A549 (cell line): ENCODE measurements around the gene DHPS.

Experiments
- CHD2 ChIP-seq: fragments of 150-350 bp; IDR thresholded peaks from 2 replicates; pipeline ENCODE4 v1.6.1; 2014; ENCODE audit warnings: low read length; ENCODE audit not compliant: partially characterized antibody
- CHD4 ChIP-seq: fragments of 200-600 bp; sonication (generic); IDR thresholded peaks from 2 replicates; pipeline ENCODE4 v1.6.1; 2016; ENCODE audit warnings: antibody characterized with exemption, mild to moderate bottlenecking, borderline replicate concordance
- CTCF ChIP-seq: fragments of >200 bp; sonication (Bioruptor Twin); formaldehyde crosslinking; IDR thresholded peaks from 3 replicates; pipeline ENCODE4 v1.5.1; 2016
- EHMT2 ChIP-seq: fragments of 200-600 bp; sonication (generic); IDR thresholded peaks from 2 replicates; pipeline ENCODE4 v1.6.1; 2016; ENCODE audit warnings: antibody characterized with exemption, low read depth, mild to moderate bottlenecking, moderate library complexity
- FOSL2 ChIP-seq, 2 experiments: fragments of 450-650 bp in 1 of 2; fragments of >200 bp in 1 of 2; sonication (Bioruptor Twin) in 1 of 2; formaldehyde crosslinking; IDR thresholded peaks; 2 replicates each; pipeline versions ENCODE4 v1.5.0 to v1.6.1; 2016 to 2020; ENCODE audit warnings: mild to moderate bottlenecking in 1 of 2, moderate library complexity in 1 of 2
- JUN ChIP-seq, 2 experiments: fragments of >200 bp; sonication (Bioruptor Twin); formaldehyde crosslinking; IDR thresholded peaks; 2 replicates in 1 of 2; 3 replicates in 1 of 2; pipeline ENCODE4 v1.6.1; 2016 to 2017
- JUNB ChIP-seq: fragments of >200 bp; sonication (Bioruptor Twin); formaldehyde crosslinking; IDR thresholded peaks from 2 replicates; pipeline ENCODE4 v1.6.1; 2016
- MAFK ChIP-seq: fragments of 450-650 bp; IDR thresholded peaks from 2 replicates; pipeline ENCODE4 v1.6.1; 2014; ENCODE audit not compliant: partially characterized antibody
- MYC ChIP-seq: IDR thresholded peaks from 2 replicates; pipeline ENCODE4 v1.6.1; 2012; ENCODE audit warnings: mild to moderate bottlenecking, inconsistent platforms, low read length, improper control_type of control experiment, borderline replicate concordance
- POLR2A ChIP-seq: IDR thresholded peaks from 2 replicates; pipeline ENCODE4 v1.6.1; 2012; ENCODE audit warnings: mild to moderate bottlenecking, low read length
- RARB ChIP-seq: fragments of 250-450 bp; sonication (Bioruptor Pico); IDR thresholded peaks from 2 replicates; pipeline ENCODE4 v1.8.0; 2021; ENCODE audit warnings: mild to moderate bottlenecking, moderate library complexity
- SMC3 ChIP-seq: fragments of >200 bp; sonication (Bioruptor Twin); formaldehyde crosslinking; IDR thresholded peaks from 3 replicates; pipeline ENCODE4 v1.6.1; 2018; ENCODE audit warnings: inconsistent platforms

- no peak for TF ChIP-seq CTCF
- no peak for TF ChIP-seq MAFK
- no peak for TF ChIP-seq SMC3
- TF ChIP-seq CHD4, result no peak
- TF ChIP-seq JUN (IDR thresholded peaks at IDR 0.05), result no peak
- TF ChIP-seq EHMT2, result no peak
- no peak for TF ChIP-seq POLR2A
- no peak for TF ChIP-seq JUNB
- TF ChIP-seq MYC, result no peak
- TF ChIP-seq CHD2, result no peak
- no peak for TF ChIP-seq FOSL2 (IDR thresholded peaks at IDR 0.05)
- no peak for TF ChIP-seq FOSL2 (CRISPR knock-in tag; IDR thresholded peaks at IDR 0.05)
- no peak for TF ChIP-seq RARB (CRISPR knock-in tag)
These were observed 8.0 kb upstream of the DHPS start for GRCh38 chr19:12689581-12690216.
